ENCODE results near the gene PDE4D. TPM values are rescaled to one million over a fixed set of nuclear protein-coding genes. Genes with fewer than 3 reads are reported as not detected.

Gene PDE4D
- total RNA-seq, 1 experiment from 2014 or later: 3.3 TPM

GRCh38 chr5:59198365-59198764, 695.2 kb downstream of the PDE4D start (continued):
- TF ChIP-seq, protein P1, sequence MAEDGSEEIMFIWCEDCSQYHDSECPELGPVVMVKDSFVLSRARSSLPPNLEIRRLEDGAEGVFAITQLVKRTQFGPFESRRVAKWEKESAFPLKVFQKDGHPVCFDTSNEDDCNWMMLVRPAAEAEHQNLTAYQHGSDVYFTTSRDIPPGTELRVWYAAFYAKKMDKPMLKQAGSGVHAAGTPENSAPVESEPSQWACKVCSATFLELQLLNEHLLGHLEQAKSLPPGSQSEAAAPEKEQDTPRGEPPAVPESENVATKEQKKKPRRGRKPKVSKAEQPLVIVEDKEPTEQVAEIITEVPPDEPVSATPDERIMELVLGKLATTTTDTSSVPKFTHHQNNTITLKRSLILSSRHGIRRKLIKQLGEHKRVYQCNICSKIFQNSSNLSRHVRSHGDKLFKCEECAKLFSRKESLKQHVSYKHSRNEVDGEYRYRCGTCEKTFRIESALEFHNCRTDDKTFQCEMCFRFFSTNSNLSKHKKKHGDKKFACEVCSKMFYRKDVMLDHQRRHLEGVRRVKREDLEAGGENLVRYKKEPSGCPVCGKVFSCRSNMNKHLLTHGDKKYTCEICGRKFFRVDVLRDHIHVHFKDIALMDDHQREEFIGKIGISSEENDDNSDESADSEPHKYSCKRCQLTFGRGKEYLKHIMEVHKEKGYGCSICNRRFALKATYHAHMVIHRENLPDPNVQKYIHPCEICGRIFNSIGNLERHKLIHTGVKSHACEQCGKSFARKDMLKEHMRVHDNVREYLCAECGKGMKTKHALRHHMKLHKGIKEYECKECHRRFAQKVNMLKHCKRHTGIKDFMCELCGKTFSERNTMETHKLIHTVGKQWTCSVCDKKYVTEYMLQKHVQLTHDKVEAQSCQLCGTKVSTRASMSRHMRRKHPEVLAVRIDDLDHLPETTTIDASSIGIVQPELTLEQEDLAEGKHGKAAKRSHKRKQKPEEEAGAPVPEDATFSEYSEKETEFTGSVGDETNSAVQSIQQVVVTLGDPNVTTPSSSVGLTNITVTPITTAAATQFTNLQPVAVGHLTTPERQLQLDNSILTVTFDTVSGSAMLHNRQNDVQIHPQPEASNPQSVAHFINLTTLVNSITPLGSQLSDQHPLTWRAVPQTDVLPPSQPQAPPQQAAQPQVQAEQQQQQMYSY (CRISPR knock-in tag; IDR thresholded peaks at IDR 0.05): no peak
- TF ChIP-seq STAT6 (CRISPR knock-in tag; conservative IDR thresholded peaks at IDR 0.05; ENCODE audit: low read depth): no peak
- TF ChIP-seq MAX (CRISPR knock-in tag; IDR thresholded peaks at IDR 0.05): no peak
- no peak for TF ChIP-seq ZNF232 (CRISPR knock-in tag; IDR thresholded peaks at IDR 0.05)
- no peak for TF ChIP-seq ZNF532 (CRISPR knock-in tag; IDR thresholded peaks at IDR 0.05; ENCODE audit: borderline replicate concordance)
- no peak for TF ChIP-seq ARID4B (CRISPR knock-in tag; IDR thresholded peaks at IDR 0.05; ENCODE audit: borderline replicate concordance)
- TF ChIP-seq, protein P2, sequence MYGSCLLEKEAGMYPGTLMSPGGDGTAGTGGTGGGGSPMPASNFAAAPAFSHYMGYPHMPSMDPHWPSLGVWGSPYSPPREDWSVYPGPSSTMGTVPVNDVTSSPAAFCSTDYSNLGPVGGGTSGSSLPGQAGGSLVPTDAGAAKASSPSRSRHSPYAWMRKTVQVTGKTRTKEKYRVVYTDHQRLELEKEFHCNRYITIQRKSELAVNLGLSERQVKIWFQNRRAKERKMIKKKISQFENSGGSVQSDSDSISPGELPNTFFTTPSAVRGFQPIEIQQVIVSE (CRISPR knock-in tag; IDR thresholded peaks at IDR 0.05; ENCODE audit: borderline replicate concordance): no peak

DNA sequence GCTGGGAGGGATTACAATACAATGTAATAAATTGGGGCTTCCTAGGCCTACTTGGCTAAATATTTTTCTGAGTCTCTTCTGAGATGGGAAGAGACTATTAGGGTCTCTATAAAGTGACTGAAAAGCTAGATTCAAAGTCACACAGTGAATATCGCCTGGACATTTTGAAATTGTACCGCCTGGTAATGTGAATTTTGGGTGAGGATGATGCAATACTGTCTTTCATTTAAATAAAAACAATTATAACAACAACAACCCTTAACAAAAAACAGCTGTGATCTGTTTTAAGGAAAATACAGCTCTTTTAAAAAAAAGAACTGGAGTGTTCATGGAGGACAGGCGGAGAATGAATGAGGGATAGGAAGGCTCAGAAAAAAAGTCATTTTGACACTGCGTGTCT, 695.6 kb downstream of the PDE4D start:
- Mint-ChIP-seq H3K27me3 (ENCODE audit: low read depth) (no peaks in the 10 kb centered on the region), H3K4me1 (no peaks in the 10 kb centered on the region), H3K27ac (no peak overlapping the region), H3K36me3 (peaks cover 2% of the 10 kb centered on the region), H3K9me3 (peaks cover 11% of the 10 kb centered on the region), H3K4me3 (no peak overlapping the region)
- ChIA-PET POLR2A (no interaction called here), CTCF (interaction anchor here (0.8 kb wide), 1 partner anchor 602 kb away, joined by 3 read pairs; no protein-coding TSS in a partner anchor)
- ATAC-seq (no peak), DNase-seq (ENCODE audit: low spot score) (no peak)
- no peak for TF ChIP-seq JAZF1 (CRISPR knock-in tag; IDR thresholded peaks at IDR 0.05)
- TF ChIP-seq FOXK1 (CRISPR knock-in tag; IDR thresholded peaks at IDR 0.05): no peak
